Stimulated activated CD8-positive, alpha-beta memory T cell treated with anti-CD3 and anti-CD28 coated beads, Interleukin-7, amount 100 ng/mL, for 48 hours (primary cell): Measurements from ENCODE around the gene DHX16.
A peak's percentile ranks its signal among the peaks of the same experiment; 100 is the strongest.
"Not testable (repeated sequence)": the region's sequence is repeated elsewhere in the genome, so short reads cannot be mapped to it uniquely, and the experiment has no call there.

Source experiments
- DNase-seq, 2 donors: peaks; one replicate each; pipeline ENCODE4 v3.0.0-alpha.2; 2020; ENCODE audit warnings: low read depth in 1 of 2; ENCODE audit errors: extremely low read depth in 1 of 2

The DHX16 gene

DNA sequence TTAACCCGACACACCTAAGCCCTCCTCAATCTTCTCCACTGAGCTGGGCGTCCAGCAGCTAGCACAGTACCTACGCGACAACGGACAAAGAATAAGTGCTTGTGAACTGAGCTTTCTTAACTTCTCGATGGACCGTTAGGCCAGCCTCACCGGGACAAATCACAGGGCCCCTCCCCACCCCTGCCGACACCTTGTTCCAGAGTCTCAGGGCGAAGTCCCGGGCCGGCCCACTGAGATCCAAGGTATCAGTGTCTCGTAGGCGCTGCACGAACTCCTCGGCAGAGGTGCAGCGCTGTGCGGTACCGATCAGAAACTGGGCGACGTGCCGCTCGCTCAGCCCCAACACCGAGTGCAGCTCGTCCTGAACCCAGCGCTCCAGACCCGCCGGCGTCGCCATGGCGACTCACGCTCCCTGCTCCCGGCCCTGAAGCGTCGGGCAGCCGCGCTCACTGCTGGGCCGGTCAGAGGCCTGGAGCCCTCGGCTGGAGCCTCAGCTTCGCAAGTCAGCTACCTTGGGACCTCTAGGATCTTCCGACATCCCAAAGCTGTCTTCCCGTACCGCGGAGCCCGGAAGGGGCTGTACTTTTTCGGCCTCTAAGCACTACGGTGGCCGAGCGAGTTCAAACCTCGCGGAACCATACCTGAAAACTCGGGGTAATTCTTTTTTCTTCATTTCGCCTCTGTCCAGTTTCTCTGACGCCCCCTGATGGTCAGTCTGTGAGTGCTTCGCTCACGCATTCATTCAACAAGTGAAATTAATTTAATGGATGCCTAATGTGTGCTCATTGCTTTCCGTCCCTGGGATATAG is at the start of gene DHX16:
Gene DHX16, minus strand, starts transcription at position 562 of the 809 bp plus-strand sequence. Its CDS starts 165 bp downstream, at position 397.
- peak; percentile 77 to 89 for DNase-seq

DNA sequence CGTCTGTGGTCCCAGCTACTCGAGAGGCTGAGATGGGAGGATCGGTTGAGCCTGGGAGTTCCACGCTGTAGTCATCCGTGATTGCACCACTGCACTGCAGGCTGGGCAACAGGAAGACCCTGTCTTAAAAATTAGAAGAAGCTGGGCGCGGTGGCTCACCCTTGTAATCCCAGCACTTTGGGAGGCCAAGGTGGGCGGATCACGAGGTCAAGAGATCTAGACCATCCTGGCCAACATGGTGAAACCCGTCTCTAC is 49.1 kb upstream of the DHX16 start:
- not testable (repeated sequence) for DNase-seq

DNA sequence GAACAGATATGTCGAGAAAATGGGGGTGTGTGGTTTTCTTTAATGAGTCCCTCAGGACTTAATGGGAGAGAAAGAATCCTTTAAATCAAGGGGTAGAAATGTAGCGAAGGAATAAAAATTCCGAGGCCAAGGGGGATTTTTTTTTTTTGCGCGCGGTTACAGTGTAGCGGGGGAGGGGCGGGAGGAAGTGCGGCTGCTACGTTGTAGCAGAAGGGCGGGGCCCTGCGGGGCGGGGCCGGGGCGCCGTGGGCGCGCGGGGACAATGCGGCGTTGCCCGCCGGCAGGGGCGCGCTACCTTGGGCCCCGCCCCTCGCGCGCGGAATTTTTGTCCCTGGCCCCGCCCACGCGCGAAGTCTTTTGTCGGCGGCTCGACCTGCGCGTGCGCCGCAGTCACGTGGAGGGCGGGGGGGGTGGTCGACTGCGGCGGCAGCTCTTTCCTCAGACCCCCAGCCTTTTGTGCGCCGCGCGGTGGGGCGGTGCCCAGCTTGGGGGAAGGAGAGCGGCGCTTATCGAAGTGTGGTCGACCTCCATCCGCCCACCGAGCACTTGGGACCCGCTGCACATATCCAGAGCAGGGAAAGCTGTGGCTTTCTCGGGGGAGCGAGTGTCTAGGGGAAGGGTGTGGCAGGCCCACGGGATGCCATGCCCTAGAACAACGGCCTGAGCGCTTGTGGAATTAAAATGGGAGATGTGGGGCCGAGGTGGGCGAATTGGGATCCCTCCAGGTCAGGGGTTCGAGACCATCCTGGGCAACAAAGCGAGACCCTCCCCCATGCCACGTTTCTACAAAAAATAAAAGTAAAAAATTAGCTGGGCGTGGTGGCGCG is 48.6 kb upstream of the DHX16 start:
- DNase-seq, result peak; percentile 86 to 89

DNA sequence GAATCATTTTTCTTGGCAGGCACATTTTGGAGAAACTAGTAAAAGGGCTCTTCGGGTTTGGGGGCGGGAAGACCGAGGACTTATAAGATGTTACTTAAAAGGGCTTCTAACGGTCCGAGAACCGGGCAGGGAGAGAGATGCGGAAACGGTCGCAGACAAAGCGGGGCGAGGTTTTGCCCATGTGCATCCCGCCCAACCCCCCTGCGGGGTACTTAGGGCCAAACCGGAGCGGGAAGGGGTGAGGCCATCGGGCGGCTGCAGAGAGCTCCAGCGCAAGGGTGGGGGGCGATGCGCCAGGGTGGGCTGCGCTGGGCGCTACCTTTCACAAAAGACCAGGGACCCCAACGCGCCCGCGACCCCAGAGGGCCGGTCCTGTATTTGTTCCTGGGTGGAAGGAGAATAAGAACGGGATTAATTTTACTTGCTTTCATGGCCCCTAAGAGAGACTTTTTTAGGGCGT is 48.0 kb upstream of the DHX16 start:
- no peak for DNase-seq

DNA sequence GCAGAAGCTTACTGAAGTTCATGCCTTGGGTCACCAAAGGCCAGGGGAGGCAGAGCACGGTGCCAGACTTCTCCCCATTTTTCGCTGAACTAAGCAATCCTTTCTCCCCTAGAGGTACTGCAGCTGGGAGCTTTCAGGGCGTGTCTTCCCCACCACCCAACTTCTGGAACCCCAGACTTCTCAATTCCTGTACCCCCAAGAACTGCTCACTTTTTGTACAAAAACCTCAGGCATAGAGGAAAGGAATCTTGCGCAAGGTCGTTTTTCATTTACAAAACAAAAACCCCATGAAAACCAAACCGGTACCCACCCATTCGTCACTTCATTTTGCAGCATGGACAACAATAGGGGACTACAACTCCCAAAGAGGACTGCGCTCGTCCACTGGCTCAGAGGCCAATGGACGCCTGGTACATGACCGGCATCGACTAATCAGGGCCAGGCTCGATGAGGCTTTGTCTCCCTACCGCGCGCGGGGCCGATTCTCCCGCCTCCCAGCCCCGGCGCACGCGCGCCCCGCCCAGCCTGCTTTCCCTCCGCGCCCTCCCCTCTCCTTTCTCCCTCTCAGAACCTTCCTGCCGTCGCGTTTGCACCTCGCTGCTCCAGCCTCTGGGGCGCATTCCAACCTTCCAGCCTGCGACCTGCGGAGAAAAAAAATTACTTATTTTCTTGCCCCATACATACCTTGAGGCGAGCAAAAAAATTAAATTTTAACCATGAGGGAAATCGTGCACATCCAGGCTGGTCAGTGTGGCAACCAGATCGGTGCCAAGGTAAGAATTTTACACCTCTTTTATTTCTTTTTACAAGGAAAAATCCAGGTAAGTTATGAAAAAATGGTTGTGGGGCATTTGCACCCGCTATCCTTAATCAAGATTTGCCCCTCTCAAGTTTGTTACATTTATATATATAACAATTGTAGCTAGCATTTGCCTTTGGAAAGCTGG is 47.3 kb upstream of the DHX16 start, which contains the start of gene TUBB:
Gene TUBB, plus strand, starts transcription at position 562 of the 947 bp plus-strand sequence. Its CDS starts 155 bp downstream, at position 717.
- DNase-seq, result peak; percentile 92 to 93

DNA sequence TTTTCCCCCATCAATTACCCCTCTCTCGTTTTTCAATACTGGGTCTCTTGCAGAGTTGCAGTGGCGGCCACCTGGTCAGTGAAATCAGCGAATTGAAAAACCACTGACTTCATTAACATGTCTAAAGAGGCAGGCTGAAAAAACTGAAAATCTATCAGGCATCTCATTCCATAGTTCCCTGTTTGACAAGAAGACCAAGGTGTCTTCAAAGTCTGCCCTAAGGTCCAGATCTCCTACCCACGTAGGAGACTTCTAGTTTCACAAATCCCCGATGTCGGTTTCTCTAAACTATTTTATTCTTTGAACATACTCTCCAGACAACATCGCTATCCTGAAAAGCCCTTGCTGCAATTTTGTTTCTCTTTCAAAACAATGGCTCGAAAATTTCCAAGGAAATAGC is 46.5 kb upstream of the DHX16 start:
- no peak for DNase-seq

DNA sequence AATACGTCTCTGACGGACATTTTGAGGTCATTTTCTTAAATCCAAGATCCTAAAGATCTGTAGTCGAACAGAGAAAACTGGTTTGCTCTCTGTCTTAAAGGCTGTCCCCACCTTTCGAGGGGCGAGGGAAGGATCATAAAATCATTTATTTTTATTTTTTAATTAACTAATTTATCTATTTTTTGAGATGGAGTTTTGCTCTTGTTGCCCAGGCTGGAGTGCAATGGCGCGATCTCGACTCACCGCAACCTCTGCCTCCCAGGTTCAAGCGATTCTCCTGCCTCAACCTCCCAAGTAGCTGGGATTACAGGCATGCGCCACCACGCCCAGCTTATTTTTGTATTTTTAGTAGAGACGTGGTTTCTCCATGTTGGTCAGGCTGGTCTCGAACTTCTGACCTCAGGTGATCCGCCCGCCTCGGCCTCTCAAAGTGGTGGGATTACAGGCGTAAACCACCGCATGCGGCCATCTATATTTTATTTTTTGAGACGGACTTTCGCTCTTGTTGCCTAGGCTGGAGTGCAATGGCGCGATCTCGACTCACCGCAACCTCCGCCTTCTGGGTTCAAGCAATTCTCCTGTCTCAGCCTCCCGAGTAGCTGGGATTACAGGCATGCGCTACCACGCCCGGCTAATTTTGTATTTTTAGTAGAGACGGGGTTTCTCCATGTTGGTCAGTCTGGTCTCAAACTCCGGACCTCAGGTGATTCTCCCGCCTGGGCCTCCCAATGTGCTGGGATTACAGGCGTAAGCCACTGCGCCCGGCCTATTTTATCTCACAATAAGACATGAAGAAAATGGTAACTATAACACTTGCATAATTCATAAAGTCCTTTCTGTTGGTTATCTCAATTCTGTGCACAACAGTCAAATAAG is 45.3 kb upstream of the DHX16 start:
- DNase-seq, result not testable (repeated sequence)

DNA sequence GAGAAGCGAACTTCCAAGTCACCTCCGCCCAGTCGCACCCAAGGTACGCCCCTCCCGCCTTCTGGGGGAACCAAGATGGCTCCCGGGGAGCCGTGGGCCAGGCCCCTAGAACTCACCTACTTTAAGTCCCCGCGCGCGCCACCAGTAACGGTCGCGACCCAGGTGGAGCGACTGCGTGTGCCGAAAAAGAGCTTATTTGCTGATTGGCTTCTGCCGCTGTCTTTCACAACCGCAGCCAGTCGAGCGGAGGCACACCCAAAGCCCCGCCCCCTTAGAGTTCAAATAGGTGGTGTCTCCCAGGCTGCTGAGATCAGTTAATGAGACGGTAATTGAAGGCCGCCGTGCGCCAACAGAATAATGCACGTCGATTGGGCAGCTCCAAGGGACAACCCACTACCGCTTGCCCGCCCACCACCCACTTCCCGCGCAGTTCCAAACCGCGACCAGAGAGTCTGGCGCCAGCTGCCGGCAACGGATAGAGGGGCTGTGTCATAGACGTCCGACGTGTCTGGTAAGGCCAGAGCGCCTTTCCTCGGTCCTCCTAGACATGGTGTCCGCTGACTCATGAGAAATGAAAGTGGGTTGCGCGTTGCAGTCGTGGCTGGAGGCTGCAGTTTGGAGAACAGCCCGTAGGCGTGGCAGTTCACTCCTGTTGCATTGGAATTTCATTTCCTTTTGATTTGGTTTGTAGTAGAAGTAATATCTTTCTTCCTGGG is 44.5 kb upstream of the DHX16 start, which contains the start of gene MDC1:
Gene MDC1, minus strand, starts transcription at position 153 of the 716 bp plus-strand sequence. CDS start 2,106 bp downstream, outside the sequence.
- DNase-seq, result peak; percentile 99 to 100

DNA sequence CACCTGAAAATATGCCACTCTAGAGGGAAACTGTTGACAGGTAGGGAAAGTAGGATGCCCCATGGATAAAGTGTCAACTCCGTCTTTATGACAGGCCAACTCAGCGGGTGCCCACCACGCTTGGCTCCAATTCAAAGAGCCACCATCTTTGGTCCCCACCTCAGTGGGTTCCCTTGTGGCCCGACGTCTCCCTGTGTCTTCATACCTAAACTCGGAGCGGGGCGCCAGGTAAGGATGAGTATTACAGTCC is 44.0 kb upstream of the DHX16 start:
- DNase-seq, result no peak

DNA sequence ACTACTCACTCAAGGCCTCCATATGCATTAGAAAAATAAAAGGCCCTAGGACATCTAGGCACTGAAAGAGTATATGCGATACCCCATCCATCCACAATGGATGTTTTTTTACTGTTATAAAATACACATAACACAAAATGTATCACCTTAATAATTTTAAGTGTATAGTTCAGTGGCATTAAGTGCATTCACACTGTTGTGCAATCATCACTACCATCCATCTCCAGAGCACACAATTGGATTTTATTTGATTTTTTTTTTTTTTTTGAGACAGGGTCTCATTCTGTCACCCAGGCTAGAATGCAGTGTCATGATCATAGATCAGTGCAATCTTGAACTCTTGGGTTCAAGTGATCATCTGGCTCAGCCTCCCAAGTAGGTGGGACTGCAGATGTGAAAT is 41.5 kb upstream of the DHX16 start:
- no peak for DNase-seq

DNA sequence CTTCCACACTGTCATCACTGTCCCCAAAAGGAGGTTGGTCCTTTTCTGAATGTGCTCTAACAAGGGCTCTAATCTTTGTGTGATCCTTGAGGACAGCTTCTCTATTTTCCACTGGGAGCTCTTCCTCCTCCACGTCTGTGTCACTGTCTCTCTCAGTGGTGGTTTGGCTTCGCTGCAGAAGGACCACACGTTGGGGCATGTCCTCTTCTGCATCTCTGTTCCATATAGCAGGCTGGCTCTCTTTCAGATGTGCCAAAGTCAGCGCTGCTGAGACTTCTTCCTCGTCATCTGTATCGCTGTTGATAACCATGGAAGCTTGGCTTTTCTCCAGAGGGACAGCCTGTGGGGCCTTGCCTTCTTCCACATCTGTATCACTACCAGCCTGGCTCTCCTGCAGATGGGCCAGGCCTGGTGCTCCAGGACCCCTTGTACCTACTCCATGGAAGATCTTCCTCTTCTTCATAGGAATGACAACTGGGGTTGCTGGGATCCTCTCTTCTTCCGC is 39.7 kb upstream of the DHX16 start:
- no peak for DNase-seq

DNA sequence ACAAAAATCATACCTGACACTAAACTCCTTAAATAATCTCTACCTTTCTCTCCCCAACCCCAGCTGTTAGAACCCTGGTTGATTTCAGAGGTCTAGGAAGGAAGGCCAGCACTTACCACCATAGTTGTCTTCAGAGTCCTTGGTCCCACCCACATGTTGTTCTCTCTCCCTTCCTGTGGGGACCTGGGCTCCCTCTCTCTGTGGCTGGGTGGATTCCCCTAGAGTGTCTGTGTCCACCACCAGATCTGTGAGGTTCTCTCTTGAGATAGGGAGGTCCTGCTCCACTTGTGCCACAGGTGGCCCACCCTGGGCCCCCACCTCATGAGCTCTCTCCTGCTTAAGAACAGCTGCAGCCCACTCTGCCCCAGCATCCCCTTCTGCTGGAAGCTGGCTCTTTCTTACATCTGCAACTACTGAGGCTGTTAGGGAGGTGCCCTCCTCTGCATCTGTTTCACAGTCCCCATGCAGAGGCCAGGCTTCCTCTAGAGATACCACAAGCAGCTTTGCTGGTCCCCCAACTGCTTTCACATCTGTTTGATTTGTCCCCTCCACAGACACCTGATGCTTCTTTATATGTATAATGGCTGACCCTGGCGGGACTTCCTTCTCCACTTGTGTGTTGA is 39.1 kb upstream of the DHX16 start:
- no peak for DNase-seq

DNA sequence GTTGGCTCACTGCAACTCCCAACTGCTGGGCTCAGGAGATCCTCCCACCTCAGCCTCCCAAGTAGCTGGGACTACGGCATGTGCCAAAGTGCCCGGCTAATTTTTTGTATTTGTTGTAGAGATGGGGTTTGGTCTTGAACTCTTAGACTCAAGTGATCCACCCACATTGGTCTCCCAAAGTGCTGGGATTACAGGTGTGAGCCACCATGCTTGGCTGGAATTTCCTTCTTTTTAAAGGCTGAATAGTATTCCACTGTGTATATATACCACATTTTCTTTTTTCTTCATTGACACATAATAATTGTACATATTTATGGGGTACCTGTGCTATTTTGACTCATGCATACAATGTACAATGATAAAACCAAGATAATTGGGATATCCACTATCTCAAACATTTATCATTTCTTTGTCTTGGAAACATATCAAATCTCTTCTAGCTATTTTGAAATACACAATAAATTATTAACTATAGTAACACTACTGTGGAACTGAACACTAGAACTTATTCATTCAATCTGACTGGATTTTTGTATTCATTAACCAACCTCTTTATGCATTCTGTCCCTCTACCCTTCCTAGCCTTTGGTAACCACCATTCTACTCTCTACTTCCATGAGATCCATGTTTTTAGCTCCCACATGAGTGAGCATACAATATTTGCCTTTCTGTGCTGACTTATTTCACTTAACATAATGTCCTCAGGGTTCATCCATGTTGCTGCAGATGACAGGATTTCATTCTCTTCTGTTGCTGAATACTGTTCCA is 36.5 kb upstream of the DHX16 start:
- DNase-seq, result no peak

DNA sequence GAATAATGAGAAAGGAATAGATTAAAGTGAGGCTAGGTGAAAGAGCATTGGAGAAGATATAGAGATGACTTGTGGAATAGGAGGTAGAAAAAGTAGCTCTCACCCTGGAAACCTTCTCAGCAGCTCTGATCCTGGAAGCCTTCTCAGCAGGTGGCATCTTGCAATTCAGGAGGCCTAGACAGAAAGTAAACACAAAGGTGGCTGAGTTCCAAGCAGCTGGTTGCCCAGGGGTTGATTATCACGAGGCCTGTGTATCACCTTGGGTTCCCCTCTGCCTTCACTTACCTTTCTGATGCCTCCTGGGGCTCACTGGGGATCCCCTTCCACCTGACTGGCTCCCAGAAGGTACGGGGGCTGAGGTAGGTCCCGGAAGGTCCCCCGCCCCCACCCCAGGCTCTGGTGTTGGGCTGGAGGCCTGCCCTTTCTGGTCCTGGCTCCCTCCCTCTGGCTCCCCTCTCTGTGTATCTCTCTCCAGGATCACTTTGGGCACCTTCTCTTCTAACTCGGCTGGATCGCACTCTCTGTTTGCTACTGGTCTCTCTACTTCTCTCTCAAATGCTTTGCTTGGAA is 34.6 kb upstream of the DHX16 start:
- DNase-seq, result no peak

DNA sequence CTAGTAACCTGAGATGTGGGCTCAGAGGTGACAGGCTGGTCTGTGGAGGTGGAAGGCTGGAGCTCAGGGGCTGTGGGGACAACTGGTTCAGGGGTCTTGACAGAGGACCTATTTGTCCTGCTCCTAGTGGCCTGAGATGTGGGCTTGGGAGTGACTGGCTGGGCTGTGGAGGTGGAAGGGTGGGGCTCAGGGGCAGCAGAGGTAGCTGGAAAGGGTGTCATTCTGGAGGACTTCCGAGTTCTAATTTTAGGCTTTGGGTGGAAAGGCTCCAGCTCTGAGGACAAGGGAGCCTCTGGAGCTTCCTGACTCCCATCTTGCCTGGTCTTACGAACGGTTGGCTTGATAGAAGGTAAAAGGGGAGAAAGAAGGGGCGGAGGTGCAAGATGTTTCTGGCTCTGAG is 32.8 kb upstream of the DHX16 start:
- no peak for DNase-seq

DNA sequence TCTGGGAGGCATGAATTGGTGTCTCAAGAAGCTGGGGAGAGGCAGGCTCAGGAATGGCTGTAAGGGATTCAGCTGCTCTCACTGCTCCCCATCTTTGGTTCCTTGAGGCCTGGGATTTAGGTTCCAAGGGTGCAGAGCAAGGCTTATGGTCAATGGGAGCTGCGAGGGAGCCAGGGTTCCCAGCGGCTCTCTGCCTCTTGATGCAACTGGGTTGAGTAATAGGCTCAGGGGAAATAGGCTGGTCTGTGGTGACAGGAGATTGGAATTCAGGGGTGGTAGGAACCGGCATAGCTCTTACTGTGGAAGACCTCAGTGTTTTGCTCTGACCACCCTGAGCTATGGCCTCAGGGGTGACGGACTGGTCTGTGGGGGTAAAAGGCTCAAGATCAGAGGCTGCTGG is 31.0 kb upstream of the DHX16 start:
- no peak for DNase-seq

DNA sequence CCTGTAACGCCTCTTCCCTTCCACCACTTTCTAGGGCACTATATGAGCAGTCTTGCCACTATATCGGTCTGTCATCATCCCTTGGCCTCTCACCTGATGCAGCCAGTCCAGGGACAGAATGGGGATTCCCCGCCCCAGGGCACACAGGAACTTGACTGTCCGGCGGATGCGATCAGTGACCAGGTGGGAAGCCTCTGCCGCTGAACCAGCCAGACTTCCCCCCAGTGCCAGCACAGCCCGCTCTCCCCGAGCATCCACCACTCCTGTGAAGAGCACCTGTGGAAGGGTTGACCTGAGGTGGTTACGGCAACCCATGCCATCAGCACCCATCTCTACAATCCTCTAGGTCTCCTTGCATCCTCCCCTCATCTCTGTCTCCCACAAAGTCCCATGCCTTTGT is 30.2 kb upstream of the DHX16 start:
- DNase-seq, result no peak

DNA sequence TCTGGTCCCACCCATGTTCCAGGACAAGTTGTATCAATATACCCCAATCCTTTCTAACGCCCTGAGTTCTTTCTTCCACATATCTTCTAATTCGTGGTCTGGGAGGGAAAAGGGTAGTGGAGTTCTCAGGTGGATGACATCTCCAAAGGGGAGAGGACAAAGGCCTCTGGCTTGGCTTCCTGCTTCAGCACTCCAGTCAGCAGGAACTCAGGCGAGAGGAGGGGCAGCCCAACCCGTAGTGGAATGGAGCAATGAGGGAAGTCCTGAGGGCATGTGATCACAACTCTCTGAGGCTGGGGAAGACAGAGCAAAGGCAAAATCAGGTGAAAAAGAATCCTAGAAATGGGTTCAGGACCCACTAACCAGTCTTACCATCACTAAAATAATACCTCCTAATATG is 27.5 kb upstream of the DHX16 start:
- DNase-seq, result no peak
